Stimulated activated CD8-positive, alpha-beta memory T cell treated with anti-CD3 and anti-CD28 coated beads, Interleukin-4, amount 100 ng/mL, for 48 hours (primary cell): ENCODE measurements around the gene C1QTNF12.
A peak's percentile ranks its signal among the peaks of the same experiment; 100 is the strongest.

Source experiments
- DNase-seq: peaks from one replicate; pipeline ENCODE4 v3.0.0-alpha.2; 2020

The C1QTNF12 gene

GRCh38 chr1:1246577-1247340, at the start of gene C1QTNF12:
Gene C1QTNF12 (minus strand): TSS chr1:1246722. CDS start chr1:1246690, 32 bp downstream.
- no peak for DNase-seq

- no peak for DNase-seq
These were observed 48.8 kb upstream of the C1QTNF12 start for GRCh38 chr1:1295154-1295923.

- no peak for DNase-seq
These were observed 47.8 kb upstream of the C1QTNF12 start for GRCh38 chr1:1294250-1294890.

GRCh38 chr1:1293263-1294249, 47.0 kb upstream of the C1QTNF12 start:
- DNase-seq = no peak

- no peak for DNase-seq
These were observed 46.3 kb upstream of the C1QTNF12 start for GRCh38 chr1:1292851-1293250.

GRCh38 chr1:1292442-1292779, 45.9 kb upstream of the C1QTNF12 start:
- DNase-seq = no peak

GRCh38 chr1:1291548-1292441, 45.3 kb upstream of the C1QTNF12 start:
- DNase-seq = peak; percentile 71

- DNase-seq = no peak
These were observed 44.6 kb upstream of the C1QTNF12 start for GRCh38 chr1:1291023-1291528.

- peak; percentile 80 for DNase-seq
These were observed 43.8 kb upstream of the C1QTNF12 start for GRCh38 chr1:1290238-1290731.

GRCh38 chr1:1287288-1288110, 41.0 kb upstream of the C1QTNF12 start:
- no peak for DNase-seq

GRCh38 chr1:1286313-1287261, 40.1 kb upstream of the C1QTNF12 start:
- no peak for DNase-seq

- DNase-seq = no peak
These were observed 39.2 kb upstream of the C1QTNF12 start for GRCh38 chr1:1285611-1286311.

GRCh38 chr1:1285102-1285571, 38.6 kb upstream of the C1QTNF12 start:
- no peak for DNase-seq

- DNase-seq = no peak
These were observed 37.9 kb upstream of the C1QTNF12 start for GRCh38 chr1:1284221-1285101.

- no peak for DNase-seq
These were observed 37.3 kb upstream of the C1QTNF12 start for GRCh38 chr1:1283821-1284220.

GRCh38 chr1:1282998-1283397, 36.5 kb upstream of the C1QTNF12 start:
- peak; percentile 62 for DNase-seq
